Measurements from ENCODE around the gene N4BP3. TPM values are rescaled to one million over a fixed set of nuclear protein-coding genes. Genes with fewer than 3 reads are reported as not detected.

Gene N4BP3
- total and polyA plus RNA-seq, 2 of the 13 experiments (the other 11 are each of a cell fraction or from before 2014, with no cell fraction given): 0.13 TPM; not detected in 1

DNA sequence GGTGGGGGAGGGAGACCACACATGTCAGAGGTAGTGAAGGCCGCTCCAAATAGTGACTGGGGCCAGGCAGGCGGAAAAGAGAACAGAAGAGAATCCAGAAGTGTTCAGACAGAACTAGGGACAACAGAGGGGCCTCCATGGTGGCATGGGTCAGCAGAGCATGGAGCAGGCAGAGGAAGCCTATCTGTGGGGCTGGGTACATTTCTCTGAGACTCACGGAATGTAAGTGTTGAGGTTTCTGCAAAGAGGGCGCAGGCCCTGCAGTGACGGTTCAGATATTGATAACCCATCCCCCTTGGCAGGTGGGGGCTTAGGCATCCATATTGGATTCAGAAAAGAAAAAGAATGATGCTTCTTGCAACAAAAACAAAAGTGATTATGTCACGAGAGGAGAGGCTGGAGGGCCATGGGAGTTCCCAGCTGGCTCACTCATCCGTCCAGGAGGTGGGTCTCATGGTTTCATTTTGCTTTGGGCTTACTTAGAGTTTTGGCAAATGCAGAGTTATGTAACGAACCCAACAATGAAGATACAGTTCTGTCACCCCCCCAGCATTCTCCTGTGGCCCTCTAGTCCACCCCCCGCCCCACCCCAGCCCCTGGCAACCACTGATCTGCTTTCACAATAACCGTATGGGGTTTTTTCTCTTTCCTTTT, 12.0 kb downstream of the N4BP3 start:
- no peak overlapping the region for H3K4me2 ChIP-seq (ENCODE audit: low read depth, low read length)
- no peak for FAIRE-seq
- BruUV-seq (replicated peaks): no TSS peak
- no peak overlapping the region for H3K9ac ChIP-seq (ENCODE audit: insufficient read depth, low read depth, low read length)
- in situ Hi-C loops (cut with HindIII; ENCODE audit: extremely low pct_ligation_motif_present, low pct_unique_long_range_greater_than_20kb): no loop called here
- H3K27ac ChIP-seq (ENCODE audit: extremely low read length, insufficient read depth, low read length): no peak overlapping the region
- peaks cover 7 to 30% of the 10 kb centered on the region in 2 experiments; a peak in 4 of 5 replicates for H3K27me3 ChIP-seq (ENCODE audit: control insufficient read depth in 1 of 2, insufficient read depth in 2 of 2, low read length in 2 of 2)
- H3K36me3 ChIP-seq (replicated peaks in 1 of 2; ENCODE audit: control insufficient read depth in 1 of 2, insufficient read depth in 2 of 2, low read length in 2 of 2): no peaks in the 10 kb centered on the region
- H3K4me1 ChIP-seq (ENCODE audit: insufficient read depth, low read length): peaks cover 12% of the 10 kb centered on the region; the same call in 1 of the 2 replicates
- no peaks in the 10 kb centered on the region for H3K79me2 ChIP-seq (ENCODE audit: insufficient read depth, low read length)
- no peak overlapping the region for H3K4me3 ChIP-seq (replicated peaks in 1 of 3; ENCODE audit: insufficient read depth in 1 of 3, low read depth in 2 of 3, low read length in 3 of 3)
- no peak overlapping the region for H2AFZ ChIP-seq (ENCODE audit: low read length)
- 27% methylated on average over 10 of the region's 10 CpGs for WGBS (ENCODE audit: low lambda C conversion rate)
- no peaks in the 10 kb centered on the region for H3K9me3 ChIP-seq (ENCODE audit: low read length)
- no peak for DNase-seq (ENCODE audit: low spot score)
- no peak for TF ChIP-seq ZC3H4 (CRISPR knock-in tag; IDR thresholded peaks at IDR 0.05; ENCODE audit: borderline replicate concordance)
- no peak for TF ChIP-seq SCMH1 (CRISPR knock-in tag; IDR thresholded peaks at IDR 0.05; ENCODE audit: borderline replicate concordance)
- no peak for TF ChIP-seq HNF4A (CRISPR knock-in tag; IDR thresholded peaks at IDR 0.05)
- no peak for TF ChIP-seq HNF4G (IDR thresholded peaks at IDR 0.05; ENCODE audit: borderline replicate concordance, low read depth, low read length)
- TF ChIP-seq HNF4G (CRISPR knock-in tag; IDR thresholded peaks at IDR 0.05; ENCODE audit: borderline replicate concordance, low read depth): no peak
- no peak for TF ChIP-seq ZNF615 (CRISPR knock-in tag; IDR thresholded peaks at IDR 0.05; ENCODE audit: borderline replicate concordance)
- TF ChIP-seq ZNF552 (CRISPR knock-in tag; IDR thresholded peaks at IDR 0.05; ENCODE audit: borderline replicate concordance): no peak
- TF ChIP-seq, protein P1, sequence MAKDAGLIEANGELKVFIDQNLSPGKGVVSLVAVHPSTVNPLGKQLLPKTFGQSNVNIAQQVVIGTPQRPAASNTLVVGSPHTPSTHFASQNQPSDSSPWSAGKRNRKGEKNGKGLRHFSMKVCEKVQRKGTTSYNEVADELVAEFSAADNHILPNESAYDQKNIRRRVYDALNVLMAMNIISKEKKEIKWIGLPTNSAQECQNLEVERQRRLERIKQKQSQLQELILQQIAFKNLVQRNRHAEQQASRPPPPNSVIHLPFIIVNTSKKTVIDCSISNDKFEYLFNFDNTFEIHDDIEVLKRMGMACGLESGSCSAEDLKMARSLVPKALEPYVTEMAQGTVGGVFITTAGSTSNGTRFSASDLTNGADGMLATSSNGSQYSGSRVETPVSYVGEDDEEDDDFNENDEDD (CRISPR knock-in tag; IDR thresholded peaks at IDR 0.05; ENCODE audit: borderline replicate concordance): no peak
- no peak for TF ChIP-seq RBM22 (optimal IDR thresholded peaks at IDR 0.05; ENCODE audit: low read length)
- no peak for TF ChIP-seq HNRNPH1 (optimal IDR thresholded peaks at IDR 0.05; ENCODE audit: low read depth, low read length)
- no peak for TF ChIP-seq ZNF678 (CRISPR knock-in tag; IDR thresholded peaks at IDR 0.05)
- TF ChIP-seq SKI (IDR thresholded peaks at IDR 0.05; ENCODE audit: partially characterized antibody): no peak
- no peak for TF ChIP-seq ZSCAN9 (CRISPR knock-in tag; IDR thresholded peaks at IDR 0.05; ENCODE audit: borderline replicate concordance)
- no peak for TF ChIP-seq MXD4 (CRISPR knock-in tag; IDR thresholded peaks at IDR 0.05)
- no peaks in the 10 kb centered on the region for H4K20me1 ChIP-seq (ENCODE audit: insufficient read depth, low read length)
- intact Hi-C loops (cut with micrococcal nuclease; ENCODE audit: unreplicated experiment): no loop called here
- CTCF ChIA-PET (ENCODE audit: low intra/inter-chr PET ratio, low total read pairs): no interaction called here
- ATAC-seq: no peak
- POLR2A ChIA-PET: no interaction called here
